ENCODE data around the gene SLC1A4. TPM values are rescaled to one million over a fixed set of nuclear protein-coding genes. Genes with fewer than 3 reads are reported as not detected.
"Not testable (repeated sequence)": the region's sequence is repeated elsewhere in the genome, so short reads cannot be mapped to it uniquely, and the experiment has no call there.

Gene SLC1A4
- total and polyA plus RNA-seq, 7 donors, result 3.4 to 50.3 (median 13.9) TPM

DNA sequence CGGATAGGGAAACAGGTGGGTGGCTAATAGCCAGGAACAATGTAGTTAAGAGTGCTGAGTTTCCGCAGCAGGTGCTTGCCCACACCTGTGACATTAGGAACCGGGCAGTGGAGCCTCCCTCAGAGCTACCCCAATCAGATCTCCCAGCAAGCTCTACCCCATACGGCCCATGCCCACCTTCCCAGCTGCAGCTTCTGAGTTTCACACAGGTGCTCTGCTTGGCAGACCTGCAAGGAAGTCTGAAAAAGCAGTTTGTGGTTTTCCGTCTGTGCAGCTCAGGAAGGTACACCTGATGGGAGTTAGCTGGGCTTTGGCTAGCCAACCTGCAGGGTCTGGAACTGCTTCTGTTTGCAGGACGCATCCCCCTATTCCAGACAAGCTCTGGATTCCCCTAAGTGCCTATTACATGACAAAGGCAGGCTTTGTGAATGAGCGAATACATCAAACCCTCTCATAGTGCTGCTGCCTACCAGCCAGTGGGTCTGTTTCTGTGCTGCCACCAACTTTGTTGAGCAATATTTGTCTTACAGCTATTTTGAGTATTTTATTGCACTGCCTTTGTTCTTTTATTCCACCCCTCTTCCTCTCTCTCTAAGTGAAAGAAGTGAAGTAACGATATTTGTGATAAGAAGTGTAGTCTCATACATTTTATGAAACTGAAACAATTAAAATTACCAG, 42.3 kb downstream of the SLC1A4 start:
- H3K9me3 ChIP-seq, result no peaks in the 10 kb centered on the region
- TF ChIP-seq, protein P1, sequence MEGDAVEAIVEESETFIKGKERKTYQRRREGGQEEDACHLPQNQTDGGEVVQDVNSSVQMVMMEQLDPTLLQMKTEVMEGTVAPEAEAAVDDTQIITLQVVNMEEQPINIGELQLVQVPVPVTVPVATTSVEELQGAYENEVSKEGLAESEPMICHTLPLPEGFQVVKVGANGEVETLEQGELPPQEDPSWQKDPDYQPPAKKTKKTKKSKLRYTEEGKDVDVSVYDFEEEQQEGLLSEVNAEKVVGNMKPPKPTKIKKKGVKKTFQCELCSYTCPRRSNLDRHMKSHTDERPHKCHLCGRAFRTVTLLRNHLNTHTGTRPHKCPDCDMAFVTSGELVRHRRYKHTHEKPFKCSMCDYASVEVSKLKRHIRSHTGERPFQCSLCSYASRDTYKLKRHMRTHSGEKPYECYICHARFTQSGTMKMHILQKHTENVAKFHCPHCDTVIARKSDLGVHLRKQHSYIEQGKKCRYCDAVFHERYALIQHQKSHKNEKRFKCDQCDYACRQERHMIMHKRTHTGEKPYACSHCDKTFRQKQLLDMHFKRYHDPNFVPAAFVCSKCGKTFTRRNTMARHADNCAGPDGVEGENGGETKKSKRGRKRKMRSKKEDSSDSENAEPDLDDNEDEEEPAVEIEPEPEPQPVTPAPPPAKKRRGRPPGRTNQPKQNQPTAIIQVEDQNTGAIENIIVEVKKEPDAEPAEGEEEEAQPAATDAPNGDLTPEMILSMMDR (IDR thresholded peaks at IDR 0.05), result no peak
- no peaks in the 10 kb centered on the region for H3K36me3 ChIP-seq (ENCODE audit: insufficient read depth in 1 of 2, low read depth in 1 of 2)
- H3K27ac ChIP-seq, result no peak overlapping the region
- H3K4me1 ChIP-seq, result peaks cover 14% of the 10 kb centered on the region
- no peaks in the 10 kb centered on the region for H3K27me3 ChIP-seq (ENCODE audit: insufficient read depth in 3 of 3, low read length in 2 of 3)
- WGBS, 3 donors, result 57 to 67% (median 58%) methylated on average over 8 of the region's 8 CpGs
- intact Hi-C loops (cut with DNase I), result no loop called here
- no peak overlapping the region for H3K4me3 ChIP-seq
- DNase-seq (no peak), ATAC-seq (peak; percentile 29 to 49 (median 38))

- 46 to 54% (median 49%) methylated on average over 13 of the region's 13 CpGs for WGBS, 3 donors
- Histone ChIP-seq H3K9me3 (no peaks in the 10 kb centered on the region), H3K4me3 (no peak overlapping the region), H3K4me1 (peaks cover 14% of the 10 kb centered on the region), H3K27ac (no peak overlapping the region), H3K27me3 (ENCODE audit: insufficient read depth in 3 of 3, low read length in 2 of 3) (no peaks in the 10 kb centered on the region), H3K36me3 (ENCODE audit: insufficient read depth in 1 of 2, low read depth in 1 of 2) (no peaks in the 10 kb centered on the region)
- DNase-seq (no peak), ATAC-seq (peak; percentile 32 to 80 (median 46))
- TF ChIP-seq, protein P1 (IDR thresholded peaks at IDR 0.05), result no peak
- intact Hi-C loops (cut with DNase I), result no loop called here
These were observed 43.1 kb downstream of the SLC1A4 start for GRCh38 chr2:65032019-65032975.

- TF ChIP-seq, protein P1 (IDR thresholded peaks at IDR 0.05), result no peak
- no peaks in the 10 kb centered on the region for H3K9me3 ChIP-seq
- DNase-seq (no peak), ATAC-seq (no peak)
- H3K36me3 ChIP-seq (ENCODE audit: insufficient read depth in 1 of 2, low read depth in 1 of 2), result no peaks in the 10 kb centered on the region
- no peaks in the 10 kb centered on the region for H3K27me3 ChIP-seq (ENCODE audit: insufficient read depth in 3 of 3, low read length in 2 of 3)
- no peak overlapping the region for H3K4me3 ChIP-seq
- H3K27ac ChIP-seq, result no peak overlapping the region
- intact Hi-C loops (cut with DNase I), result no loop called here
- peaks cover 13% of the 10 kb centered on the region for H3K4me1 ChIP-seq
- 86 to 88% (median 86%) methylated on average over 4 of the region's 4 CpGs for WGBS, 3 donors
These were observed 44.0 kb downstream of the SLC1A4 start for GRCh38 chr2:65033178-65033577.

DNA sequence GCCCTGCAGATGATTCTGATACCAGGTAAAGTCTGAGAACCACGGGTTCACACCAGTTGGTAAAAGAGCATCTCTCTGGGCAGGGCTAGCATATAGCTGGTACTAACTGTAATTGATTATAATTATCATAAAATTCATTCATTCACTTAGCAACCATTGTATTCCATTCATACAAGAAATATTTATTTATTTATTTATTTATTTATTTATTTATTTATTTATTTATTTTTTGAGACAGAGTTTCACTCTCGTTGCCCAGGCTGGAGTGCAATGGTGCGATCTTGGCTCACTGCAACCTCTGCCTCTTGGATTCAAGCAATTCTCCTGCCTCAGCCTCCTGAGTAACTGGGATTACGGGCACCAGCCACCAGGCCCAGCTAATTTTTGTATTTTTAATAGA, 44.5 kb downstream of the SLC1A4 start:
- peaks cover 10% of the 10 kb centered on the region for H3K4me1 ChIP-seq
- intact Hi-C loops (cut with DNase I); DNase-seq; ATAC-seq; H3K36me3 ChIP-seq (ENCODE audit: insufficient read depth in 1 of 2, low read depth in 1 of 2); H3K9me3 ChIP-seq; H3K27me3 ChIP-seq (ENCODE audit: insufficient read depth in 3 of 3, low read length in 2 of 3); H3K27ac ChIP-seq; H3K4me3 ChIP-seq: not testable (repeated sequence)
- WGBS, 3 donors, result 91 to 93% (median 91%) methylated on average over 4 of the region's 4 CpGs

- ATAC-seq (no peak), DNase-seq (no peak)
- Histone ChIP-seq H3K4me3 (no peak overlapping the region), H3K27me3 (ENCODE audit: insufficient read depth in 3 of 3, low read length in 2 of 3) (no peaks in the 10 kb centered on the region), H3K4me1 (peaks cover 13% of the 10 kb centered on the region), H3K36me3 (ENCODE audit: insufficient read depth in 1 of 2, low read depth in 1 of 2) (no peaks in the 10 kb centered on the region), H3K27ac (no peak overlapping the region), H3K9me3 (no peaks in the 10 kb centered on the region)
- intact Hi-C loops (cut with DNase I), result loop anchor here in 1 of 2 donors (5.0 kb wide), 1 partner anchor 38 kb away; no protein-coding TSS in a partner anchor
- 51 to 57% (median 53%) methylated on average over 6 of the region's 6 CpGs for whole genome bisulfite sequencing, 3 donors
- TF ChIP-seq, protein P1 (IDR thresholded peaks at IDR 0.05), result no peak
These were observed 46.2 kb downstream of the SLC1A4 start for GRCh38 chr2:65035351-65035943.
